ENCODE data around the gene NACA. TPM values are rescaled to one million over a fixed set of nuclear protein-coding genes. Genes with fewer than 3 reads are reported as not detected.

Gene NACA
- total and polyA plus RNA-seq, 2 of the 13 experiments (the other 11 are each of a cell fraction or from before 2014, with no cell fraction given), result 799 to 1,700 TPM

DNA sequence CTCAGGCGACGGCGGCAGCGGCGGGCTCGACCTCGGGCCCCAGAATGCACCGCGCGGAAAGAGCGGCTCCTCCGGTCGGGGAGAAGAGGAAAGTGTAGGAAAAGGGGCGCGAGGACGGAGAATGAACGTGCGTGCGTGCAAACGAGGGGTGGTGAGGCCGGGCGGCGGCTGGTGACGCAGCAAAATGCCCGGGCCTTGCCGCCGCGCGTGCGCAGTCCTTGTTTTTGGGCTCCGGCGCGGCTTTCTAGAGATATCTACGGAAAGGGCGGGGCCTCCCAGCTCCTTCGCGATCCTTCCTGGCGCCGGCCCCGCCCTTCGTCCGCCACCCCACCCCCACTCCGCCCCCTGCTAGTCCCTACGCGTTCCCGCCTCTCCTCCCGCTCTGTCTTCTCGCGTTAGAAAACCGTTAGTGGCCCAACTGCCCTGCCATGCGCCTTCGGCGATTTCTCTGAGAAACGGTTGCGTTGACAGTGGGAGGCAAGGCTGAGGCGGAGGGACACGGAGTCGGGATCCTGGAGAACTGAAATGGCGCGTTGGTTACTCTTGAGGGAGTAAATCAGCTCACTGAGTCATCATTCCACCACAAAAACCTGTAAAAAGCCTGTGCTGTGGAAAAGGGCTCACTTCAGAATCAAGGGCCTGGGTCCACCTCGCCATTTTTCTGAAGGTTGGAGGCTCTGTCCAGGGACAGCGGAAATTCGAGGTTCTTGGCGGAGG, 36.8 kb downstream of the NACA start, which contains the start of gene PTGES3:
TSS of gene PTGES3 (minus strand) at position 156 of the 717 bp plus-strand sequence. CDS start 285 bp downstream, outside the sequence.
- 22% methylated on average over 45 of the region's 64 CpGs for WGBS (ENCODE audit: low lambda C conversion rate)
- peak within 1 kb of the TSS; percentile 99 for H3K27ac ChIP-seq (ENCODE audit: extremely low read length, insufficient read depth, low read length)
- ATAC-seq, result peak; percentile 82
- no peak for FAIRE-seq
- no peaks in the 10 kb centered on the region; a peak in 1 of 5 replicates for H3K36me3 ChIP-seq (replicated peaks in 1 of 2; ENCODE audit: control insufficient read depth in 1 of 2, insufficient read depth in 2 of 2, low read length in 2 of 2)
- no peaks in the 10 kb centered on the region for H3K9me3 ChIP-seq (ENCODE audit: low read length)
- CTCF ChIA-PET (ENCODE audit: low intra/inter-chr PET ratio, low total read pairs), result no interaction called here
- intact Hi-C loops (cut with micrococcal nuclease; ENCODE audit: unreplicated experiment) (loop anchor here (1.0 kb wide), 1 partner anchor 37 kb away; the partner anchor contains the start of gene NACA), in situ Hi-C loops (cut with HindIII; ENCODE audit: extremely low pct_ligation_motif_present, low pct_unique_long_range_greater_than_20kb) (loop anchor here (5.0 kb wide), 1 partner anchor 39 kb away; the partner anchor contains the start of gene NACA)
- H3K4me1 ChIP-seq (ENCODE audit: insufficient read depth, low read length), result peaks cover 17% of the 10 kb centered on the region
- DNase-seq (ENCODE audit: low spot score), result peak; percentile 91
- H3K9ac ChIP-seq (ENCODE audit: insufficient read depth, low read depth, low read length), result peak within 1 kb of the TSS; percentile 100
- BruUV-seq (replicated peaks), result no TSS peak
- H2AFZ ChIP-seq (ENCODE audit: low read length), result peak within 1 kb of the TSS; percentile 89
- H3K79me2 ChIP-seq (ENCODE audit: insufficient read depth, low read length), result peaks cover 43% of the 10 kb centered on the region
- POLR2A ChIA-PET, result interaction anchor here (0.6 to 3.5 kb wide), 32 partner anchors 8 to 466 kb away, joined by 3 to 42 read pairs (median 4); partner anchors contain the start of genes ATP5F1B, LRP1, NACA and NEMP1
- H3K4me3 ChIP-seq (replicated peaks in 1 of 3; ENCODE audit: insufficient read depth in 1 of 3, low read depth in 2 of 3, low read length in 3 of 3), result peak within 1 kb of the TSS; percentile 96 to 98 (median 98)
- no peaks in the 10 kb centered on the region; a peak in 1 of 5 replicates for H3K27me3 ChIP-seq (ENCODE audit: control insufficient read depth in 1 of 2, insufficient read depth in 2 of 2, low read length in 2 of 2)
- peak within 1 kb of the TSS; percentile 83 for H3K4me2 ChIP-seq (ENCODE audit: low read depth, low read length)
- peaks cover 25% of the 10 kb centered on the region for H4K20me1 ChIP-seq (ENCODE audit: insufficient read depth, low read length)
- TF ChIP-seq ZNF800 (CRISPR knock-in tag; IDR thresholded peaks at IDR 0.05), result peak; percentile 90; the same call in 1 of the 2 replicates
- TF ChIP-seq ATF7 (IDR thresholded peaks at IDR 0.05), result no peak
- peak; percentile 40; the same call in 1 of the 2 replicates for TF ChIP-seq ATF7 (CRISPR knock-in tag; IDR thresholded peaks at IDR 0.05)
- no peak for TF ChIP-seq ZZZ3 (CRISPR knock-in tag; IDR thresholded peaks at IDR 0.05; ENCODE audit: borderline replicate concordance)
- TF ChIP-seq ZSCAN22 (CRISPR knock-in tag; IDR thresholded peaks at IDR 0.05), result no peak; the same call in 1 of the 2 replicates
- no peak for TF ChIP-seq ZUFSP (CRISPR knock-in tag; IDR thresholded peaks at IDR 0.05; ENCODE audit: borderline replicate concordance)
- no peak for TF ChIP-seq IRF1 (CRISPR knock-in tag; IDR thresholded peaks at IDR 0.05; ENCODE audit: low read depth)
- peak; percentile 91 for TF ChIP-seq KLF9 (CRISPR knock-in tag; IDR thresholded peaks at IDR 0.05; ENCODE audit: low read depth)
- peak; percentile 55 for TF ChIP-seq FOSL2 (CRISPR knock-in tag; IDR thresholded peaks at IDR 0.05)
- no peak for TF ChIP-seq ZNF850 (CRISPR knock-in tag; conservative IDR thresholded peaks at IDR 0.05)
- TF ChIP-seq ZXDC (CRISPR knock-in tag; IDR thresholded peaks at IDR 0.05), result 0 out of 2 replicates have a peak, but pooled peaks have one; percentile 82
- TF ChIP-seq NFKB2 (CRISPR knock-in tag; IDR thresholded peaks at IDR 0.05; ENCODE audit: borderline replicate concordance), result peak; percentile 99
- TF ChIP-seq, protein P1, sequence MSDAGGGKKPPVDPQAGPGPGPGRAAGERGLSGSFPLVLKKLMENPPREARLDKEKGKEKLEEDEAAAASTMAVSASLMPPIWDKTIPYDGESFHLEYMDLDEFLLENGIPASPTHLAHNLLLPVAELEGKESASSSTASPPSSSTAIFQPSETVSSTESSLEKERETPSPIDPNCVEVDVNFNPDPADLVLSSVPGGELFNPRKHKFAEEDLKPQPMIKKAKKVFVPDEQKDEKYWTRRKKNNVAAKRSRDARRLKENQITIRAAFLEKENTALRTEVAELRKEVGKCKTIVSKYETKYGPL (CRISPR knock-in tag; IDR thresholded peaks at IDR 0.05), result peak; percentile 55
